Measurements from ENCODE around the gene RNF213.

The RNF213 gene

DNA sequence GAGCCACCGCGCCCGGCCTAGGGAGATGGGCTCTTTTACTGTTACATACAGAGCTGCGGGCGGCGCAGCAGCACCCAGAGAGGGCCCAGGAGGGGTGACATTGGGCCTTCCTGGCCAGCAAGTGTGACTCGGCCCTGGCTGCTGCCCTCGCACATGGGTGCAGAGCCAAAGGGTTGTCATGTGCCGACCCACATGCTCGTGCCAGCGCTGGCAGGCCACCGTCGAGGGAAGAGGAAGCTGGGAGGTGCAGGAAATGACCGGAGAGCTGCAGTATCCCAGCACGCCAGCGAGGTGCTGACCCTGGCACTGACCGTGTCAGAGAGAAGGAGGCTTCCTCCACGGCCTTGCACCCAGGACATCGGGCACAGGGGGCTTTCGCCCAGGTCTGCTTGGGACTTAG is 162.3 kb downstream of the RNF213 start:
- no peak for DNase-seq

- DNase-seq: no peak
Observed at GRCh38 chr17:80423536-80424225, 163.0 kb downstream of the RNF213 start.

DNA sequence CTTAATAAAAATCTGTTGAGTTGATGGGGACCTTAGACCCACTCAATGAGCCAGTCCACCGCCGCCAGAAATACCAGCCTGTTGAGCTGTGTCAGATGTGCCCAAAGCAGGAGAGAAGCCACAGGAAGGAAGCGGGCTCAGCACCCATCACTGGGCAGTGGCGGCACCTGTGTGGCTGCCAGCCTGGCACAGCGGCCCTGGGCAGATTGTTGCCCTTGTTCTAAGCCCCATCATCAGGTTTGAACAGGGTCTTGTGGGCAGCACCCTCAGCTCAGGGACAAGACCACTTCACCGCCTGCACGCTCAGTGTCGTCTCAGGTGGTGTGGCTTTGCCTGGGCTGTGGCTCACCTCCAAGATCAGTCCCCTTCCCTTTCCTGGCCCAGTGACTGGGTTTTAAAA is 163.6 kb downstream of the RNF213 start:
- DNase-seq: no peak

DNA sequence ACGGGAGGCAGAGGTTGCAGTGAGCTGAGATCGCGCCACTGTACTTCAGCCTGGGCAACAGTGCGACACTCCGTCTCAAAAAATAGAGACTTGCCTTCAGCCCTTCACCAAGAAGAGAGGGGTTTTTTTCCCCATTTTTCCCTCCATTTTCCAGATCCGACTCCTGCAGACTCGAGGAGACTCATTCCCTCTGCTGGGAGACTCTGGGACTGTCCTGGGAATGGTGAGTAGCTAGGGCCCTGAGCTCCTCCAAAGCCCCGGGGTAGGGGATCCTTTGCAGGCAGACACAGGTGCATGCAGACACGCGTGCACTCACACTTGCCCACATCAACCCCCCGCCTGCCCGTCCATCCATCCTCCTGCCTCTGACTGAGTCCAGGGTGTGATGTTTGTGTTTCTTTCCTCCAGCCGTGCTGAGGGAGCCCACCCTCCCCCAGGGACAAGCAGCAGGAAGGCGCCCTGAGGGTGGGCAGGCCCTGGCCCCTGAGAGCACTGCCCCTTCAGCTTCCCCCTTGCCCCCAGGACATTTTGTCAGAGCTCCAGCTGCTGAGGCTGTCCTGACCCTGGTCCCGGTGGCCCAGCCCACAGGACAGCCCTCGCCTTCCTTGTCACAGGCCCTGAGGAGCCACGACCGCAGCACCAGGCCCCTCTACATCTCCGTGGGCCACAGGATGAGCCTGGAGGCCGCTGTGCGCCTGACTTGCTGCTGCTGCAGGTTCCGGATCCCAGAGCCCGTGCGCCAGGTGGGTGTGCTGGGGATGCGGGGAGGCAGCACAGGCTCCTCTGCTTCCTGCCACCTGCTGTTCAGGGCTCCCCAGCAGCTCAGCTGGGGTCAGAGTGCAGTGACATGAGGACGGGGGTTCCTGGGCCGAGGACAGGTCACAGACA is 164.5 kb downstream of the RNF213 start:
- no peak for DNase-seq

DNA sequence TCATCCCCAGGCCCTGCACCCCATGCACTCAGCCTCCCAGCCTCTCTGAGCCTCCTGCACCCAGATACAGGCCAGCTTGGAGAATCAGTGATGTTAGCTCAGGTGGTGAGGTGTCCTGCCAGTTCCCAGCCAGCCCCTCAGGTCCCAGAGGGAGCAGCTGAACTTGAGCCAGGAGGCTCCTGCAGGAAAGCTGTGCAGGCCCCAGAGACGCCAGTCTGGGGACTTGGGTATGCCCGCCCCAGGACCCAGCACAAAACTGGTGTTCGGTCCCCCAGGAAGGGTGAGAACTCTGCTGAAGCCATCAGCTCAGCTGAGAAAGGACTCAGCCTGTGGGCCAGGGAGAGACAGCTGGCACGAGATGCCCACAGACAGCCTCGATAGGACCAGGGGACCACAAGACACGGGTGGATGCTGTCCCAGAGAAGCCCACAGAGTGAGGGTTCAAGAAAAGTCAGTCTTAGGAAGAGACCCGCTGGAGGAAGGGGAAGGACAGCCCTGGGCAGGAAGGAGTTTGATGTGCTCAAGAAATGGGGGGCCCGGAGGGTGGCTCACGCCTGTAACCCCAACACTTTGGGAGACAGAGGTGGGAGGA is 165.3 kb downstream of the RNF213 start:
- DNase-seq: no peak

- peak; percentile 93 for DNase-seq
Observed at GRCh38 chr17:80426671-80427326, 166.1 kb downstream of the RNF213 start.

- no peak for DNase-seq
Observed at GRCh38 chr17:80427366-80428282, 167.0 kb downstream of the RNF213 start.

- DNase-seq: no peak
Observed at GRCh38 chr17:80428363-80428762, 167.7 kb downstream of the RNF213 start.

DNA sequence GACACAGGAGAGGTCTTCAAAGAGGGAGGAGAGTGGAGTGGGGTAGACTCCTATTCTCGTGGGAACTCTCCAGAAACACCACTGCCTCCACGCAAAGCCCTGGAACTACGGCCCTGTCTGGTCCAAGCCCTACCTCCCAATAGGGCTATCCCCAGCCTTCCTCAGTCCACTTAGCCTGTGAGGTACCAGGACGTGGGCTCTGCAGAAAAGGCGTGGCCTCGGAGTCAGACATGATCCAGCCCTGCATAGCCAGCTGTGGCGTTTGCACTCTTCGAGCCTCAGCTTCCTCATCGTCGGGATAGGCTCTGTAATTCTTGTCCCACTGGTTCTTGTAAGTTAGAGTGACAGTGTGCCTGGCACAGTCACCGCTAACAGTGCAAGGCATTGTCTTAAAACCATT is 168.1 kb downstream of the RNF213 start:
- DNase-seq: no peak

DNA sequence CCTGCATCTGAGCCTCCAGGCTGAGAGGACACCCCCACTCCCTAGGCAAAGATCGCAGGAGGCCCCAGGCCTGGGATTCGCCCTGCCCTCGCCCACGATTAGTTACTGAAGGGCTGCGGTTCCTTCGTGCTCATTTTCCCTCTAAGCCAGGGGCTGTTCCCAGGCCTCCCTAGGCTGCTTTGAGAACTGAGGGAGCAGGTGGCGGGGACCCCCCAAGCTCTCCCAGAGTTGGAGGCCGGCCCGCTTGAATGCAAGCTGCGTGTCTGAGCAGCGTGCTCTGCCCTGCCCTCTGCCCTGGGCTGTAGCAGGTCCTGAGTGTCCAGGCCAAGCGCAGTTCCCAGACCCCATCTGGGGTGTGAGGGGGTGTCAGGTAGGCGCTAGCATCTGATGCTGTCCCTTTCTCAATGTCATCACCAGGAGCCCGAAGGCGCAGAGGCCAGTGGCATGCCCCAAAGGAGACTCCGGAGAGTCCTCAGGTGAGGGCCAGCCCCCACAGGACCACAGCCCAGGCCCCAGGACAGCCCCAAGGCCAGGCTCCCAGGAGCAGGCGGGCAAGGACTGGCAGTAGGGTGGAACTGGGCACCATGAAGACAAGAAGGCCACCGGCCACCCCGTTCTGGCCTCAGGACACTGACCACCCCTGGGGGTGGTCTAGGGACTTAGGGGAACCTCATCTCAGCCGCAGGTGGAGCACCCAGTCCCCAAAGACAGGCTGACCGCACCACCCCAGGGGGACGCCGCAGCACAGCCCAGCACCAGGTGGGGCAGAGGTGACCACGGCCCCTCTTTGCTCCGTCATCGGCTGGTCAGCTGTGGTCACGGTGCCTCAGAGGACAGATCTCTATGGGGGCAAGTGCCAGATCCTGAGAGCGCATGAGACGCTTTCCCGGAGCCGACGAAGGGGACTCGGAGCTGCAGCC is 169.0 kb downstream of the RNF213 start:
- no peak for DNase-seq

- DNase-seq: no peak
Observed at GRCh38 chr17:80430446-80431245, 170.0 kb downstream of the RNF213 start.

- no peak for DNase-seq
Observed at GRCh38 chr17:80431246-80432195, 170.9 kb downstream of the RNF213 start.

GRCh38 chr17:80432350-80432955 is 171.8 kb downstream of the RNF213 start:
- DNase-seq: no peak

DNA sequence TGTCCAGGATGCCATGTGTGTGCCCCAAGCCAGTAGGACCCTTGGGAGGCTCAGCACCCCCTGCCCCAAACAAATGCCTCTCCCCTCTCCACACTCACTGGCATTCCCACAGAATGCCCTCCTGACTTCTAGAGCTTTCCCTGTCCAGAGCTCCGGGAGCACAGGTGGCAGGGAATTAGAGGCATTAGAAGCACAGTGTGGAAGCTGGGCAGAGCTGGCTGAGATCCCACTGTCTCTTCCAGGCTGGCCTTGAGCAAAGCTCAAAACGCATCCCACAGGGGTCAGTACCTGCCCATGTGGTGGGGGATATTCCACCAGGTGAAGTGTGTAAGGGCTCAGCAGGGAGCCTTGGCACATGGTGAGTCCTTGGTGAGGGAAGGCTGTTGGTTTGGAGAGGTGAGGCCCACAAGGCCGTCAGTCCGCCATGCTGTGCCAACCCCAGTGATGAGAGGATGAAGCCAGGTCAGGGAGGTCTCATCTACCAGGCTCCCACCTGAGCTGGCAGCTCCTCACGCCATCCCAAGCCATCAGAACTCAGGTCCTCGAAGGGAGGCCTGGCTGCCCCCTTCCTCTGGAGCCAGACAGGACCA is 172.4 kb downstream of the RNF213 start:
- DNase-seq: no peak

DNA sequence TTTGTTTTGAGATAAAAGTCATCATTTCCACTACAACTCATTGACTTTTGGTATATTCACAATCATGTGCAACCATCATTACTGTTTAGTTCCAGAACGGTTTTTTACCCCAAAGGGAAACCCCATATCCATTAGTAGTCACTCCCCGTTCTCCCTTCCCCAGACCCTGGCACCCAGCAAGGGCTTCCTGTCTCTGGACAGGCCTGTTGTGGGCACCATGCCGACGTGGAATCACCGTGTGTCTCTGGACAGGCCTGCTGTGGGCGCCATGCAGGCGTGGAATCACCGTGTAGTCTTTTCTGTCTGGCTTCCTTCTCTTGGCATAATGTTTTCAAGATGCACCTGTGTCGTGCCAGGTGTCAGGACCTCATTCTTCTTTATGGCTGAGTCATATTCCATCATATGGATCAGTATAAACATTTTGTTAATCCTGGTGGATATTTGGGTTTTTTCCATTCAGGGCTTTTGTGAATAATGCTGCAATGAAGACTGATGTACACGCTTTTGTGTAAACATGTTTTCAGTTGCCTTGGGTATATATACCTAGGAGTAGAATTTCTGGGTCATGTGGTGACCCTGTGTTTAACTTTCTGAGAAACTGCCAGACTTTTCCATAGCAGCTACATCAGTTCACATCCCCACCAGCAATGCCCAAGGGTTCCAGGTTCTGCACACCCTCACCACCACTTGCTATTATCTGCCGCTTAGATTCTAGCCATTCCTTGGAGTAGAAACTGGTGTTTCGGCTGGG is 173.4 kb downstream of the RNF213 start:
- no peak for DNase-seq

DNA sequence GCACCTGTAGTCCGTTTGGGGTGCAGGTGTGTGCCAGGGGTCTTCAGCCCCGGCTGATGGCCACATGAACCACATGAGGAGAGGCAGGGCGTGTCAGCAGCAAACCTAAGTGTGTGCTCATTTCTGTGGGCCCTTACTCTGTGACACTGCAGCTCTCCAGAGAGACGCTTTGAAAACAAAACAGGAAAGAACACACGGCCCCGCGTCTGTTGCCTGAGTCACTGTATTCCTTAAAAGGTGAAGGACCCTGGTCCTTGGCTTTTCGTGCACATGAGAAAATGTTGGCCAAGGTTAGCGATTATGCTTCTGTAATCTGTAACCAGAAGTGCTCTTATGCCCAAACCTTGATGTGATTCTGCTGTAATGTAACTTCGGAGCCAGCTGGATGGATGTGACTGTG is 176.9 kb downstream of the RNF213 start:
- DNase-seq: no peak

DNA sequence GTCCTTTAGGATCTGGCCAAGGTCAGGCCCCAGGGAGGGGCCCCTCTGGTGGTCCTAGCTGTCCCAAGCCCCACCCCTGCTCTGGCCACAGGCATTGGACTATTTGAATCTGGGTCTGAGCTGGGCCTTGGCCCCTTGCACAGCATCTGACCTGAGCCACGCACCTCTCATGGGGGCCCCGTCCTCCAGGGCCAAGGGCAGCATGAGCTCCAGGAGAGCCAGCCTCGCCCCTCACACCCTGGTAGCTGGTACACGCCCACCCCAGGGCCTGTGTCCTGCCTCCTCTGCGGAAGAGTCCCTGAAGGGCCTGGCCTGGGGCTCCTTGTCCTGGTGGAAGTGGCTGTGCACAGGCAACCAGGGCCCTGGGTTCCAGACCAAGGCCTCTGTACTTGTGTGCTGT is 178.2 kb downstream of the RNF213 start:
- no peak for DNase-seq
